Activated B cell treated with CpG ODN at 0.5 μM for 24 hours (primary cell): ENCODE results near the gene MSI2. TPM values are rescaled to one million over a fixed set of nuclear protein-coding genes. Genes with fewer than 3 reads are reported as not detected.

Experiments used
- ATAC-seq: fragments of 200-7000 bp; cut with Tn5 transposase; one replicate; pipeline ENCODE4 v1.10.0; 2021; ENCODE audit warnings: low read depth, mild to moderate bottlenecking, moderate library complexity
- CTCF ChIA-PET: fragments of 350-600 bp; sonication (Branson Sonifier 250); formaldehyde crosslinking; loops from one replicate; lab custom pipeline; 2021; ENCODE audit warnings: antibody characterized with exemption; lab: Charles Lee
- POLR2A ChIA-PET: fragments of 350-600 bp; sonication (Branson Sonifier 250); formaldehyde crosslinking; loops from one replicate; lab custom pipeline; 2021; ENCODE audit warnings: antibody characterized with exemption; lab: Charles Lee
- DNase-seq: peaks from one replicate; pipeline ENCODE4 v3.0.0; 2022
- H3K27ac Mint-ChIP-seq: one replicate; pipeline ENCODE4 v1.8.0; 2020; ENCODE audit warnings: mixed read lengths
- H3K27me3 Mint-ChIP-seq: one replicate; pipeline ENCODE4 v1.8.0; 2021; ENCODE audit warnings: mixed read lengths
- H3K36me3 Mint-ChIP-seq: one replicate; pipeline ENCODE4 v1.8.0; 2021; ENCODE audit warnings: low read depth, mixed read lengths
- H3K4me1 Mint-ChIP-seq: one replicate; pipeline ENCODE4 v1.8.0; 2021; ENCODE audit warnings: mixed read lengths
- H3K4me3 Mint-ChIP-seq: one replicate; pipeline ENCODE4 v1.8.0; 2020; ENCODE audit warnings: mild to moderate bottlenecking, mixed read lengths
- H3K9me3 Mint-ChIP-seq: one replicate; pipeline ENCODE4 v1.8.0; 2020; ENCODE audit warnings: mixed read lengths
- CTCF ChIP-seq: fragments of 200-600 bp; IDR thresholded peaks from one replicate; pipeline ENCODE4 v1.8.0; 2022; ENCODE audit warnings: antibody characterized with exemption, mild to moderate bottlenecking
- intact Hi-C: fragments of 100-400 bp; cut with micrococcal nuclease; formaldehyde crosslinking; loops from one replicate; pipeline ENCODE4 v1.15.1; 2024
- total RNA-seq: library from RNA; stranded (reverse); gene quantifications from 2 replicates; pipeline ENCODE4 v1.2.3, GENCODE V29; 2022

Gene MSI2
- total RNA-seq, 1 donor from 2014 or later: 102 TPM

DNA sequence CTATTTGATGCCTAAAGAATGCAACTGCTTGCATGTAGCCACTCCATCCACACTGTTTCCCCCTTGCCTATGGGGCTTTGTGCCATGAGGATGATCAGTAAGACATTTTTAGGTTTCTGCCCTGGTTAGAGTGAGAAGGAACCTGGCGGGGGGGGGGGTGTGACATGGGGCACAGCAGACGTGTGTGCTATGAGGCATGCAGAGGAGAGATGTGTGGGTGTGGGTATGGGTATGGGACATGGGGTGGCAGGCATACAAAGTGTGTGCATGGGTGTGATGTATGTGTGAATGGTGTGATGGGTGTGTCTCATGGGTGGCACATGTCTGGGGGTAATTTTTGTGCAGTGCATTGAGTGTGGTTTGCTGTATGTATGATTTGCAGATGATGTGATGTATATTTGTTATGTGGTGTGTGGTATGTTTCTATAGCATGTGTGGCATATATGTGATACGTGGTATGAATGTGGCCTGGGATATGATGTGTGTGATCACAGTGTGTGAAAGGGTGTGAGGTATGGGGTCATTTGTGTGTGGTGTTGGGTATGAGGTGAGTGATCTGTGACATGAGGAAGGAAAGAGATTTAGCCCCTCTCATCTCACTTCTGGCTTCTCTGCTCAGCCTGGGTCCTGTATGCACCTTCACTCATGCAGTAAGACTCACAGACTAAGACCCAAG lies 473.8 kb downstream of the MSI2 start:
- no peak overlapping the region for H3K4me3 Mint-ChIP-seq
- ChIA-PET POLR2A (no interaction called here), CTCF (no interaction called here)
- no peaks in the 10 kb centered on the region for H3K9me3 Mint-ChIP-seq
- H3K36me3 Mint-ChIP-seq: no peaks in the 10 kb centered on the region
- intact Hi-C loops: no loop called here
- H3K27ac Mint-ChIP-seq: no peak overlapping the region
- no peak for TF ChIP-seq CTCF
- H3K4me1 Mint-ChIP-seq: peaks cover 25% of the 10 kb centered on the region
- no peak for DNase-seq
- no peak for ATAC-seq
- H3K27me3 Mint-ChIP-seq: peaks cover 4% of the 10 kb centered on the region

DNA sequence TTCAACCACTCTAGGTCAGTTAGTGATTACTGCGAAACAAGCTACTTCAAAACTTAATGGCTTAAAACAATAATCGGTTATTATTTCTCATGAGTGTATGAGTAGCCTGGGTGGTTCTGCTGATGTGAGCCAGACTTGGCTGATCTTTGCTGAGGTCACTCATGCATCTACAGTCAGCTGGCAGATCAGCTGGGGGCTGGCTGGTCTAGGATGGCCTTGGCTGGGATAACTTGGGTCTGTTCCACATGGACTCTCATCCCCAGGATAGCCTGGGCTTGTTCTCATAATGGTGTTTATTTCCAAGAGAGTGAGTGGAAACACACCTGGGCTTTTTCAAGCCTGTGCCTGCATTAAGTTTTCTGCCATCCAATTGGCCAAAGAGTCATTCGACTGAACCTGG lies 475.7 kb downstream of the MSI2 start:
- ATAC-seq: no peak
- ChIA-PET POLR2A (interaction anchor here (0.6 kb wide), 1 partner anchor 526 kb away, joined by 3 read pairs; no protein-coding TSS in a partner anchor), CTCF (no interaction called here)
- TF ChIP-seq CTCF: no peak
- Mint-ChIP-seq H3K4me3 (no peak overlapping the region), H3K27ac (no peak overlapping the region), H3K4me1 (peaks cover 26% of the 10 kb centered on the region), H3K9me3 (no peaks in the 10 kb centered on the region), H3K36me3 (no peaks in the 10 kb centered on the region), H3K27me3 (no peaks in the 10 kb centered on the region)
- intact Hi-C loops: no loop called here
- DNase-seq: no peak

DNA sequence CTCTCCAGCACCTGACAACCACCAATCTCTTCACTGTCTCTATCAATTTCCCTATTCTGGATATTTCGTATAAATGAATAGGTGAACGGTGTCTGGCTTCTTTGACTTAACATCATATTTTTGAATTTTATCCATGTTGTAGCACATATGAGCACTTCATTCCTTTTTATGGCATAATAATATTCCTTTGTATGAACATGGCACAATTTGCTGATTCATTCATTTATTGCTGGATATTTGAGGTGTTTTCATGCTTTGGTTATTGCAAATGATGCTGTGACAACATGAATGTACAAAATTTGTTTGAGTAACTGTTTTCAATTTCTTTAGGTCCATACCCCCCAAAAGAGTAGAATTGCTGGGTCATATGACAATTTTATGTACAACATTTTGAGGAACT lies 476.8 kb downstream of the MSI2 start:
- ATAC-seq (no peak), DNase-seq (no peak)
- POLR2A ChIA-PET: no interaction called here
- Mint-ChIP-seq H3K4me3 (no peak overlapping the region), H3K27ac (no peak overlapping the region), H3K4me1 (peaks cover 26% of the 10 kb centered on the region), H3K9me3 (no peaks in the 10 kb centered on the region), H3K27me3 (no peaks in the 10 kb centered on the region), H3K36me3 (no peaks in the 10 kb centered on the region)
- no peak for TF ChIP-seq CTCF
- CTCF ChIA-PET: no interaction called here
- intact Hi-C loops: no loop called here

Other genes starting within 250 kb of the MSI2 start
- gene AKAP1, start 171.3 kb upstream of the MSI2 start, total RNA-seq: 22.5 and 26.2 TPM in 2 replicates